CD4-positive, CD25-positive, alpha-beta regulatory T cell (primary cell): ENCODE measurements around the gene GOLGA7B. TPM values are rescaled to one million over a fixed set of nuclear protein-coding genes. Genes with fewer than 3 reads are reported as not detected.
A peak's percentile ranks its signal among the peaks of the same experiment; 100 is the strongest.

ENCODE experiments used
- ATAC-seq, 2 donors: fragments of 150-1000 bp; cut with Tn5 transposase; one replicate each; pipeline ENCODE4 v1.10.0; 2021; ENCODE audit warnings: low read depth in 2 of 2, moderate number of reproducible peaks in 2 of 2, moderate library complexity in 1 of 2
- DNase-seq, 3 donors: peaks; one replicate each; pipeline versions ENCODE4 v3.0.0 to v3.0.0-alpha.2; 2012 to 2022; ENCODE audit warnings: mixed read lengths in 1 of 3
- H3K27ac ChIP-seq: one replicate; pipeline ENCODE4 v1.7.0; 2013; ENCODE audit warnings: mild to moderate bottlenecking, low read length; ENCODE audit not compliant: insufficient read depth, poor library complexity, severe bottlenecking
- H3K27me3 ChIP-seq: one replicate; pipeline ENCODE4 v1.7.0; 2013; ENCODE audit warnings: low read length; ENCODE audit not compliant: control insufficient read depth, insufficient read depth
- H3K36me3 ChIP-seq: one replicate; pipeline ENCODE4 v1.7.0; 2013; ENCODE audit warnings: mild to moderate bottlenecking, low read length, moderate library complexity; ENCODE audit not compliant: control insufficient read depth, insufficient read depth
- H3K4me1 ChIP-seq: 2 replicates; pipeline ENCODE4 v1.7.0; 2013; ENCODE audit warnings: mild to moderate bottlenecking, low read length; ENCODE audit not compliant: insufficient read depth, control insufficient read depth, poor library complexity, severe bottlenecking
- H3K4me3 ChIP-seq: one replicate; pipeline ENCODE4 v1.7.0; 2013; ENCODE audit warnings: low read depth, mild to moderate bottlenecking, low read length, moderate library complexity
- H3K9me3 ChIP-seq, 2 experiments: 1 replicate in 1 of 2; 2 replicates in 1 of 2; pipeline ENCODE4 v1.7.0; 2013; ENCODE audit warnings: low read length in 2 of 2, mild to moderate bottlenecking in 1 of 2, moderate library complexity in 1 of 2; ENCODE audit not compliant: control insufficient read depth in 2 of 2
- H3K27ac Mint-ChIP-seq, 3 donors: one replicate each; pipeline ENCODE4 v1.8.0; 2020 to 2022; ENCODE audit warnings: mild to moderate bottlenecking in 3 of 3, mixed read lengths in 3 of 3, moderate library complexity in 2 of 3
- H3K27me3 Mint-ChIP-seq: one replicate; pipeline ENCODE4 v1.8.0; 2022; ENCODE audit warnings: mild to moderate bottlenecking, mixed read lengths
- H3K36me3 Mint-ChIP-seq: one replicate; pipeline ENCODE4 v1.8.0; 2020; ENCODE audit warnings: mixed read lengths
- H3K4me1 Mint-ChIP-seq, 4 donors: one replicate each; pipeline ENCODE4 v1.8.0; 2020 to 2022; ENCODE audit warnings: mixed read lengths in 4 of 4, mild to moderate bottlenecking in 1 of 4
- H3K4me3 Mint-ChIP-seq, 4 donors: one replicate each; pipeline ENCODE4 v1.8.0; 2020 to 2022; ENCODE audit warnings: mild to moderate bottlenecking in 4 of 4, mixed read lengths in 4 of 4, moderate library complexity in 3 of 4
- H3K9me3 Mint-ChIP-seq, 7 donors: one replicate each; pipeline ENCODE4 v1.8.0; 2020 to 2022; ENCODE audit warnings: mixed read lengths in 7 of 7, mild to moderate bottlenecking in 3 of 7, moderate library complexity in 2 of 7
- polyA plus RNA-seq, 4 donors: library from polyadenylated mRNA; unstranded; fragments of 300-500 nt; fragmentation: Illumina TruSeq; gene quantifications; one replicate each; pipeline ENCODE4 v1.2.3, GENCODE V29; 2021
- total RNA-seq: library from RNA; stranded (reverse); gene quantifications from one replicate; pipeline ENCODE4 v1.2.3, GENCODE V29; 2022

Gene GOLGA7B
- total and polyA plus RNA-seq, 5 donors from 2014 or later, result 0.84 to 14.1 (median 1.3) TPM

- H3K4me3 ChIP-seq, result no peak overlapping the region
- no peak overlapping the region for H3K27ac ChIP-seq
- no peaks in the 10 kb centered on the region for H3K9me3 ChIP-seq
- H3K4me1 ChIP-seq, result no peaks in the 10 kb centered on the region
- DNase-seq (no peak), ATAC-seq (no peak)
- Mint-ChIP-seq H3K27me3 (no peaks in the 10 kb centered on the region), H3K36me3 (no peaks in the 10 kb centered on the region), H3K9me3 (no peaks in the 10 kb centered on the region), H3K4me1 (no peaks in the 10 kb centered on the region), H3K27ac (no peak overlapping the region), H3K4me3 (no peak overlapping the region)
- H3K36me3 ChIP-seq, result no peaks in the 10 kb centered on the region
- no peaks in the 10 kb centered on the region for H3K27me3 ChIP-seq
These were observed 47.2 kb downstream of the GOLGA7B start for GRCh38 chr10:97896756-97897358.

- DNase-seq (no peak), ATAC-seq (no peak)
- H3K36me3 Mint-ChIP-seq, result no peaks in the 10 kb centered on the region
- Histone ChIP-seq H3K27ac (no peak overlapping the region), H3K36me3 (no peaks in the 10 kb centered on the region), H3K4me1 (no peaks in the 10 kb centered on the region), H3K27me3 (no peaks in the 10 kb centered on the region), H3K4me3 (no peak overlapping the region), H3K9me3 (no peaks in the 10 kb centered on the region)
- peaks cover 5% of the 10 kb centered on the region for H3K27me3 Mint-ChIP-seq
- no peak overlapping the region for H3K27ac Mint-ChIP-seq
- no peaks in the 10 kb centered on the region for H3K4me1 Mint-ChIP-seq
- H3K4me3 Mint-ChIP-seq, result no peak overlapping the region
- H3K9me3 Mint-ChIP-seq, result no peaks in the 10 kb centered on the region
These were observed 48.8 kb downstream of the GOLGA7B start for GRCh38 chr10:97898429-97898828.

GRCh38 chr10:97901381-97901780 lies 51.7 kb downstream of the GOLGA7B start:
- H3K36me3 Mint-ChIP-seq, result no peaks in the 10 kb centered on the region
- no peaks in the 10 kb centered on the region for H3K27me3 ChIP-seq
- no peak overlapping the region for H3K27ac ChIP-seq
- no peak for ATAC-seq
- no peaks in the 10 kb centered on the region for H3K9me3 ChIP-seq
- no peak overlapping the region for H3K4me3 ChIP-seq
- H3K36me3 ChIP-seq, result no peaks in the 10 kb centered on the region
- no peak for DNase-seq
- H3K27ac Mint-ChIP-seq, result peak overlapping the region in 1 of 3 donors; percentile 72
- H3K4me1 Mint-ChIP-seq, result no peaks in the 10 kb centered on the region
- H3K4me3 Mint-ChIP-seq, result no peak overlapping the region
- no peaks in the 10 kb centered on the region for H3K9me3 Mint-ChIP-seq
- peaks cover 20% of the 10 kb centered on the region for H3K27me3 Mint-ChIP-seq
- no peaks in the 10 kb centered on the region for H3K4me1 ChIP-seq

GRCh38 chr10:97903128-97904017 lies 53.7 kb downstream of the GOLGA7B start:
- H3K4me1 Mint-ChIP-seq, result no peaks in the 10 kb centered on the region
- no peaks in the 10 kb centered on the region for H3K9me3 Mint-ChIP-seq
- ATAC-seq, result no peak
- Histone ChIP-seq H3K27ac (no peak overlapping the region), H3K36me3 (no peaks in the 10 kb centered on the region), H3K9me3 (no peaks in the 10 kb centered on the region), H3K4me3 (no peak overlapping the region), H3K27me3 (no peaks in the 10 kb centered on the region), H3K4me1 (no peaks in the 10 kb centered on the region)
- peaks cover 24% of the 10 kb centered on the region for H3K27me3 Mint-ChIP-seq
- H3K27ac Mint-ChIP-seq, result no peak overlapping the region
- H3K36me3 Mint-ChIP-seq, result no peaks in the 10 kb centered on the region
- H3K4me3 Mint-ChIP-seq, result no peak overlapping the region
- no peak for DNase-seq

- H3K4me3 Mint-ChIP-seq, result no peak overlapping the region
- peaks cover 24% of the 10 kb centered on the region for H3K27me3 Mint-ChIP-seq
- no peaks in the 10 kb centered on the region for H3K9me3 Mint-ChIP-seq
- Histone ChIP-seq H3K4me3 (no peak overlapping the region), H3K27ac (no peak overlapping the region), H3K9me3 (no peaks in the 10 kb centered on the region), H3K27me3 (no peaks in the 10 kb centered on the region), H3K36me3 (no peaks in the 10 kb centered on the region), H3K4me1 (no peaks in the 10 kb centered on the region)
- H3K4me1 Mint-ChIP-seq, result no peaks in the 10 kb centered on the region
- no peaks in the 10 kb centered on the region for H3K36me3 Mint-ChIP-seq
- no peak overlapping the region for H3K27ac Mint-ChIP-seq
- DNase-seq (no peak), ATAC-seq (no peak)
These were observed 54.4 kb downstream of the GOLGA7B start for GRCh38 chr10:97904018-97904381.

- DNase-seq, result no peak
- Mint-ChIP-seq H3K9me3 (no peaks in the 10 kb centered on the region), H3K27ac (no peak overlapping the region), H3K4me3 (no peak overlapping the region), H3K4me1 (no peaks in the 10 kb centered on the region), H3K27me3 (peaks cover 24% of the 10 kb centered on the region), H3K36me3 (no peaks in the 10 kb centered on the region)
- ATAC-seq, result no peak
- no peak overlapping the region for H3K27ac ChIP-seq
- H3K9me3 ChIP-seq, result no peaks in the 10 kb centered on the region
- H3K4me3 ChIP-seq, result no peak overlapping the region
- H3K4me1 ChIP-seq, result no peaks in the 10 kb centered on the region
- no peaks in the 10 kb centered on the region for H3K36me3 ChIP-seq
- H3K27me3 ChIP-seq, result no peaks in the 10 kb centered on the region
These were observed 54.9 kb downstream of the GOLGA7B start for GRCh38 chr10:97904576-97904975.

- Mint-ChIP-seq H3K4me1 (no peaks in the 10 kb centered on the region), H3K27me3 (peaks cover 24% of the 10 kb centered on the region), H3K36me3 (no peaks in the 10 kb centered on the region), H3K27ac (no peak overlapping the region), H3K4me3 (no peak overlapping the region), H3K9me3 (no peaks in the 10 kb centered on the region)
- no peak for DNase-seq
- Histone ChIP-seq H3K27ac (no peak overlapping the region), H3K4me1 (no peaks in the 10 kb centered on the region), H3K9me3 (no peaks in the 10 kb centered on the region), H3K4me3 (no peak overlapping the region), H3K27me3 (no peaks in the 10 kb centered on the region), H3K36me3 (no peaks in the 10 kb centered on the region)
- ATAC-seq, result no peak
These were observed 55.6 kb downstream of the GOLGA7B start for GRCh38 chr10:97905276-97905675.

- H3K9me3 ChIP-seq, result no peaks in the 10 kb centered on the region
- no peaks in the 10 kb centered on the region for H3K36me3 ChIP-seq
- Mint-ChIP-seq H3K27ac (no peak overlapping the region), H3K4me3 (no peak overlapping the region), H3K36me3 (no peaks in the 10 kb centered on the region), H3K27me3 (peaks cover 24% of the 10 kb centered on the region), H3K9me3 (no peaks in the 10 kb centered on the region), H3K4me1 (peaks cover 0 to 6% (median 0%) of the 10 kb centered on the region in 4 donors)
- DNase-seq (no peak), ATAC-seq (no peak)
- H3K4me3 ChIP-seq, result no peak overlapping the region
- H3K27ac ChIP-seq, result no peak overlapping the region
- H3K27me3 ChIP-seq, result no peaks in the 10 kb centered on the region
- H3K4me1 ChIP-seq, result no peaks in the 10 kb centered on the region
These were observed 57.6 kb downstream of the GOLGA7B start for GRCh38 chr10:97907211-97907610.
